Thyroid gland (tissue), 4 donors: ENCODE measurements around the gene COL25A1.

Source experiments
- CTCF ChIP-seq, 6 experiments: fragments of 200-600 bp in 3 of 6; fragments of 450-650 bp in 3 of 6; sonication (generic) in 3 of 6; IDR thresholded peaks; one replicate each; pipeline ENCODE4 v1.5.1; 2016 to 2019; ENCODE audit warnings: antibody characterized with exemption in 6 of 6, mild to moderate bottlenecking in 2 of 6, inconsistent platforms in 1 of 6, moderate library complexity in 1 of 6
- POLR2A ChIP-seq, 2 donors: fragments of 450-650 bp; IDR thresholded peaks; one replicate each; pipeline ENCODE4 v1.6.1; 2017; ENCODE audit warnings: antibody characterized with exemption in 2 of 2, mild to moderate bottlenecking in 2 of 2, moderate library complexity in 1 of 2

- TF ChIP-seq CTCF (IDR thresholded peaks at IDR 0.05) = no peak
- TF ChIP-seq POLR2A (IDR thresholded peaks at IDR 0.05) = no peak
Observed at GRCh38 chr4:108831291-108831690, 471.2 kb downstream of the COL25A1 start.
